A549 (cell line): Measurements from ENCODE around the gene EIF5AL1. TPM values are rescaled to one million over a fixed set of nuclear protein-coding genes. Genes with fewer than 3 reads are reported as not detected.

Experiments
- ATAC-seq, 2 experiments: fragments of 200-7000 bp in 1 of 2; fragments of >200 bp in 1 of 2; cut with Nextera tagmentation in 1 of 2; cut with Tn5 transposase in 1 of 2; 3 replicates each; pipeline versions ENCODE4 v1.8.0 to v1.9.1; 2018 to 2020; ENCODE audit warnings: mild to moderate bottlenecking in 1 of 2, moderate library complexity in 1 of 2
- CTCF ChIA-PET: fragments of 300-600 bp; sonication (Branson Sonifier 250); formaldehyde crosslinking; extraction: SDS; loops from one replicate; lab custom pipeline; 2021; ENCODE audit warnings: antibody characterized with exemption, inconsistent platforms; lab: Yijun Ruan, JAX
- POLR2A ChIA-PET: fragments of 350-600 bp; formaldehyde crosslinking; extraction: SDS; loops from one replicate; lab custom pipeline; 2021; ENCODE audit warnings: antibody characterized with exemption, inconsistent platforms; lab: Yijun Ruan, JAX
- DNase-seq, 2 experiments: peaks; one replicate each; pipeline versions ENCODE4 v3.0.0 to v3.0.0-alpha.2; 2011 to 2016; ENCODE audit warnings: low read depth in 1 of 2, low spot score in 1 of 2
- FAIRE-seq: peaks from 2 replicates; lab custom pipeline; 2011; peaks lifted over from hg19 to GRCh38; lab: Jason Lieb, UNC
- H3K27ac ChIP-seq, 2 experiments: fragments of >200 bp; sonication (Bioruptor Twin); formaldehyde crosslinking; 3 replicates each; pipeline ENCODE4 v1.5.1; 2016 to 2017
- H3K4me1 ChIP-seq: fragments of >200 bp; sonication (Bioruptor Twin); formaldehyde crosslinking; 3 replicates; pipeline ENCODE4 v1.6.1; 2016
- H3K4me2 ChIP-seq: fragments of >200 bp; sonication (Bioruptor Twin); formaldehyde crosslinking; 3 replicates; pipeline ENCODE4 v1.6.1; 2016
- H3K4me3 ChIP-seq: fragments of >200 bp; sonication (Bioruptor Twin); formaldehyde crosslinking; 3 replicates; pipeline ENCODE4 v1.5.1; 2016
- H3K9me3 ChIP-seq: fragments of >200 bp; sonication (Bioruptor Twin); formaldehyde crosslinking; 3 replicates; pipeline ENCODE4 v1.6.1; 2016
- BHLHE40 ChIP-seq: IDR thresholded peaks from 2 replicates; pipeline ENCODE4 v1.6.1; 2012; ENCODE audit warnings: low read depth, low read length, inconsistent platforms
- EHF ChIP-seq: fragments of 250-450 bp; sonication (Bioruptor Pico); IDR thresholded peaks from 2 replicates; pipeline ENCODE4 v1.5.0; 2020; ENCODE audit warnings: mild to moderate bottlenecking
- EP300 ChIP-seq, 2 experiments: fragments of >200 bp; sonication (Bioruptor Twin); formaldehyde crosslinking; IDR thresholded peaks; 2 replicates in 1 of 2; 3 replicates in 1 of 2; pipeline ENCODE4 v1.6.1; 2016 to 2017
- FOSB ChIP-seq: fragments of 250-450 bp; sonication (Bioruptor Pico); IDR thresholded peaks from 2 replicates; pipeline ENCODE4 v1.5.0; 2020; ENCODE audit warnings: mild to moderate bottlenecking, moderate library complexity
- HEYL ChIP-seq: fragments of 250-450 bp; sonication (Bioruptor Pico); IDR thresholded peaks from 2 replicates; pipeline ENCODE4 v1.8.0; 2021; ENCODE audit warnings: mild to moderate bottlenecking, moderate library complexity
- JUN ChIP-seq, 2 experiments: fragments of >200 bp; sonication (Bioruptor Twin); formaldehyde crosslinking; IDR thresholded peaks; 2 replicates in 1 of 2; 3 replicates in 1 of 2; pipeline ENCODE4 v1.6.1; 2016 to 2017
- KDM1A ChIP-seq: fragments of 200-600 bp; sonication (generic); IDR thresholded peaks from 2 replicates; pipeline ENCODE4 v1.6.1; 2016; ENCODE audit warnings: low read depth, mild to moderate bottlenecking
- KDM5A ChIP-seq: fragments of 200-600 bp; sonication (generic); IDR thresholded peaks from 2 replicates; pipeline ENCODE4 v1.6.1; 2016; ENCODE audit warnings: antibody characterized with exemption, mild to moderate bottlenecking
- NFE2L2 ChIP-seq: fragments of 150-350 bp; conservative IDR thresholded peaks from 2 replicates; pipeline ENCODE4 v1.6.1; 2014; ENCODE audit warnings: low read length
- POLR2A ChIP-seq: IDR thresholded peaks from 2 replicates; pipeline ENCODE4 v1.6.1; 2012; ENCODE audit warnings: mild to moderate bottlenecking, low read length
- RCOR1 ChIP-seq: fragments of 150-350 bp; IDR thresholded peaks from 2 replicates; pipeline ENCODE4 v1.6.1; 2014; ENCODE audit warnings: antibody characterized with exemption, low read length, low read depth
- RFX5 ChIP-seq: fragments of 450-650 bp; IDR thresholded peaks from 2 replicates; pipeline ENCODE4 v1.7.1; 2014; ENCODE audit warnings: antibody characterized with exemption, mild to moderate bottlenecking, moderate library complexity
- SREBF2 ChIP-seq: fragments of 450-650 bp; IDR thresholded peaks from 2 replicates; pipeline ENCODE4 v1.6.1; 2014; ENCODE audit warnings: mild to moderate bottlenecking, moderate library complexity
- WGBS: methylation state at CpG from one replicate; pipeline ENCODE4 v1.1.6; 2017; ENCODE audit errors: missing lambda C conversion rate; 5-methylcytosine and 5-hydroxymethylcytosine counted together
- polyA plus RNA-seq, 4 experiments: library from polyadenylated mRNA; depleted of rRNA in 3 of 4; stranded (reverse); fragments of >200 nt; fragmentation: RNase III in 1 of 4; extraction: RNeasy Plus Mini Kit Qiagen cat#74134 plus additional on column Dnase treatment in 1 of 4; gene quantifications; 2 replicates in 3 of 4; 3 replicates in 1 of 4; pipeline ENCODE4 v1.2.3, GENCODE V29; 2011 to 2017
- TF ChIP-seq, protein P1 (sequence below): fragments of 200-600 bp; sonication (generic); IDR thresholded peaks from 2 replicates; pipeline ENCODE4 v1.6.1; 2016; ENCODE audit warnings: antibody characterized with exemption, mild to moderate bottlenecking, moderate library complexity
- TF ChIP-seq, protein P2 (sequence below): fragments of 250-450 bp; sonication (Bioruptor Pico); IDR thresholded peaks from 2 replicates; pipeline ENCODE4 v1.5.0; 2021; ENCODE audit warnings: mild to moderate bottlenecking, moderate library complexity, borderline replicate concordance
- TF ChIP-seq, protein P3 (sequence below): fragments of >200 bp; sonication (Bioruptor Twin); formaldehyde crosslinking; IDR thresholded peaks from 2 replicates; pipeline ENCODE4 v1.6.1; 2016
- TF ChIP-seq, protein P4 (sequence below): IDR thresholded peaks from 2 replicates; pipeline ENCODE4 v1.6.1; 2012; ENCODE audit warnings: low read depth, borderline replicate concordance

The EIF5AL1 gene
- polyA plus RNA-seq, 2 of the 4 experiments (the other 2 are of a cell fraction), result 1.7 to 5.7 TPM

DNA sequence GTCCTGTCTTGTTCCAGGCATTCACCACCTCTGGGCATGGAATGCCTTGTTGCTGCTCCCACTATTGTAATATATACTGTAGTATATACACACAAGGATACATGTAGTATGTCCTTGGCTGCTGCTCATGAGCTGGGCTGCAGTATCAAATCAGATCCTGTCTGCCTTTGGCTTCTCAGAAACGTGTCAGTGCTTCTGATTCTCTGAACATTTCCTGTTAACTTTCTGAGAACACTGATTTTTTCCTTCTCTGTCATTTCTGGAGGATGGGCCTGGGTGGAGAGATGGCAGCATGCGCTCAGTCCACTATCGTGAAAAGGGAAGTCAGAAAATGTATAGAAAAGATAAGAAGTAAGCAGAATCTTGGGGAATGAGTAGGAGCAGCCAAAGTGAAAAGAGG lies 35.6 kb downstream of the EIF5AL1 start:
- WGBS, result 27% methylated on average over 3 of the region's 3 CpGs
- ATAC-seq, result no peak
- Histone ChIP-seq H3K4me2 (no peak overlapping the region), H3K4me1 (no peaks in the 10 kb centered on the region), H3K27ac (no peak overlapping the region), H3K9me3 (no peaks in the 10 kb centered on the region), H3K4me3 (no peak overlapping the region)
- DNase-seq, result no peak
- ChIA-PET CTCF (interaction anchor here (1.8 kb wide), 1 partner anchor 15 kb away, joined by 4 read pairs; no protein-coding TSS in a partner anchor), POLR2A (no interaction called here)
- FAIRE-seq, result no peak
- TF ChIP-seq EHF (CRISPR knock-in tag) (no peak), EP300 (IDR thresholded peaks at IDR 0.05) (no peak), SREBF2 (no peak), KDM1A (no peak), RCOR1 (no peak), NFE2L2 (no peak), BHLHE40 (no peak), KDM5A (no peak)
- TF ChIP-seq, protein P1, sequence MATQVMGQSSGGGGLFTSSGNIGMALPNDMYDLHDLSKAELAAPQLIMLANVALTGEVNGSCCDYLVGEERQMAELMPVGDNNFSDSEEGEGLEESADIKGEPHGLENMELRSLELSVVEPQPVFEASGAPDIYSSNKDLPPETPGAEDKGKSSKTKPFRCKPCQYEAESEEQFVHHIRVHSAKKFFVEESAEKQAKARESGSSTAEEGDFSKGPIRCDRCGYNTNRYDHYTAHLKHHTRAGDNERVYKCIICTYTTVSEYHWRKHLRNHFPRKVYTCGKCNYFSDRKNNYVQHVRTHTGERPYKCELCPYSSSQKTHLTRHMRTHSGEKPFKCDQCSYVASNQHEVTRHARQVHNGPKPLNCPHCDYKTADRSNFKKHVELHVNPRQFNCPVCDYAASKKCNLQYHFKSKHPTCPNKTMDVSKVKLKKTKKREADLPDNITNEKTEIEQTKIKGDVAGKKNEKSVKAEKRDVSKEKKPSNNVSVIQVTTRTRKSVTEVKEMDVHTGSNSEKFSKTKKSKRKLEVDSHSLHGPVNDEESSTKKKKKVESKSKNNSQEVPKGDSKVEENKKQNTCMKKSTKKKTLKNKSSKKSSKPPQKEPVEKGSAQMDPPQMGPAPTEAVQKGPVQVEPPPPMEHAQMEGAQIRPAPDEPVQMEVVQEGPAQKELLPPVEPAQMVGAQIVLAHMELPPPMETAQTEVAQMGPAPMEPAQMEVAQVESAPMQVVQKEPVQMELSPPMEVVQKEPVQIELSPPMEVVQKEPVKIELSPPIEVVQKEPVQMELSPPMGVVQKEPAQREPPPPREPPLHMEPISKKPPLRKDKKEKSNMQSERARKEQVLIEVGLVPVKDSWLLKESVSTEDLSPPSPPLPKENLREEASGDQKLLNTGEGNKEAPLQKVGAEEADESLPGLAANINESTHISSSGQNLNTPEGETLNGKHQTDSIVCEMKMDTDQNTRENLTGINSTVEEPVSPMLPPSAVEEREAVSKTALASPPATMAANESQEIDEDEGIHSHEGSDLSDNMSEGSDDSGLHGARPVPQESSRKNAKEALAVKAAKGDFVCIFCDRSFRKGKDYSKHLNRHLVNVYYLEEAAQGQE, result no peak

DNA sequence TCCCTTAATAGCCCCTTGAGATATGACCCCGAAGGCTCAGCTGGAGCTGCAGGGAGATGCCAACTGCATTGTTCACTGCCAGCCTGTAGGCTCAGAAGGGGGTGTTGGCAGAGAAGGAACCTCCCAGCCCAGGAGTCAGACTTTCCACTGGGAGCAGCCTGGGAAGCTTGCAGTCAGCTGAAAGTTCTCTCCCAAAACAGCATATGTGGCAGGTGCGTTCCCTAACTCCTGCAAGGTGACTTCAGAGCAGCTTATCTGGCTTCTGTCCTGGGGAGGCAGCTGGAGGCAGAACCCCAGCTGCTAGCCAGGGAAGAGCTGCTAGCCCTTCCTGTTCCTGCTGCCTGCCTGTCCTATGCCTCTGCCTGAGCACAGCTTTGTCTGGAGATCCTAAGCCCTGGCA lies 39.8 kb downstream of the EIF5AL1 start:
- TF ChIP-seq HEYL (CRISPR knock-in tag) (no peak), JUN (IDR thresholded peaks at IDR 0.05) (no peak), FOSB (CRISPR knock-in tag) (no peak), POLR2A (no peak), RFX5 (no peak)
- TF ChIP-seq, protein P2, sequence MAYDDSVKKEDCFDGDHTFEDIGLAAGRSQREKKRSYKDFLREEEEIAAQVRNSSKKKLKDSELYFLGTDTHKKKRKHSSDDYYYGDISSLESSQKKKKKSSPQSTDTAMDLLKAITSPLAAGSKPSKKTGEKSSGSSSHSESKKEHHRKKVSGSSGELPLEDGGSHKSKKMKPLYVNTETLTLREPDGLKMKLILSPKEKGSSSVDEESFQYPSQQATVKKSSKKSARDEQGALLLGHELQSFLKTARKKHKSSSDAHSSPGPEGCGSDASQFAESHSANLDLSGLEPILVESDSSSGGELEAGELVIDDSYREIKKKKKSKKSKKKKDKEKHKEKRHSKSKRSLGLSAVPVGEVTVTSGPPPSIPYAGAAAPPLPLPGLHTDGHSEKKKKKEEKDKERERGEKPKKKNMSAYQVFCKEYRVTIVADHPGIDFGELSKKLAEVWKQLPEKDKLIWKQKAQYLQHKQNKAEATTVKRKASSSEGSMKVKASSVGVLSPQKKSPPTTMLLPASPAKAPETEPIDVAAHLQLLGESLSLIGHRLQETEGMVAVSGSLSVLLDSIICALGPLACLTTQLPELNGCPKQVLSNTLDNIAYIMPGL (CRISPR knock-in tag), result no peak
- TF ChIP-seq, protein P3, sequence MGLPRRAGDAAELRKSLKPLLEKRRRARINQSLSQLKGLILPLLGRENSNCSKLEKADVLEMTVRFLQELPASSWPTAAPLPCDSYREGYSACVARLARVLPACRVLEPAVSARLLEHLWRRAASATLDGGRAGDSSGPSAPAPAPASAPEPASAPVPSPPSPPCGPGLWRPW, result no peak
- TF ChIP-seq, protein P4, sequence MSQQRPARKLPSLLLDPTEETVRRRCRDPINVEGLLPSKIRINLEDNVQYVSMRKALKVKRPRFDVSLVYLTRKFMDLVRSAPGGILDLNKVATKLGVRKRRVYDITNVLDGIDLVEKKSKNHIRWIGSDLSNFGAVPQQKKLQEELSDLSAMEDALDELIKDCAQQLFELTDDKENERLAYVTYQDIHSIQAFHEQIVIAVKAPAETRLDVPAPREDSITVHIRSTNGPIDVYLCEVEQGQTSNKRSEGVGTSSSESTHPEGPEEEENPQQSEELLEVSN, result no peak

More for the DNA sequence above, 39.8 kb downstream of the EIF5AL1 start:
- ChIA-PET CTCF (interaction anchor here (0.6 to 1.2 kb wide), 2 partner anchors 9 to 10 kb away, joined by 3 to 4 read pairs; no protein-coding TSS in a partner anchor), POLR2A (no interaction called here)
- DNase-seq (no peak), ATAC-seq (0 out of 6 replicates have a peak, but pooled peaks of 1 of the 2 experiments have one; percentile 25), FAIRE-seq (no peak)
- Histone ChIP-seq H3K4me1 (no peaks in the 10 kb centered on the region), H3K9me3 (no peaks in the 10 kb centered on the region), H3K27ac (no peak overlapping the region), H3K4me3 (no peak overlapping the region), H3K4me2 (no peak overlapping the region)
- 0% methylated on average over 1 of the region's 2 CpGs for WGBS
